Smooth muscle cell (in vitro differentiated cells): ENCODE measurements around the gene MEDAG. TPM values are rescaled to one million over a fixed set of nuclear protein-coding genes. Genes with fewer than 3 reads are reported as not detected.

Source experiments
- DNase-seq: peaks from one replicate; lab custom pipeline; 2025; ENCODE audit not compliant: unreplicated experiment; lab: John Stamatoyannopoulos, UW
- H2AFZ ChIP-seq: fragments of 200-600 bp; sonication (generic); 2 replicates; pipeline ENCODE4 v1.6.0; 2016; ENCODE audit warnings: antibody characterized with exemption, low read depth, mild to moderate bottlenecking
- H3F3A ChIP-seq: fragments of 200-600 bp; sonication (generic); 2 replicates; pipeline ENCODE4 v1.6.0; 2017; ENCODE audit warnings: antibody characterized with exemption, low read depth
- H3K27ac ChIP-seq: fragments of 200-600 bp; sonication (generic); 2 replicates; pipeline ENCODE4 v1.5.1; 2016; ENCODE audit warnings: low read depth, mild to moderate bottlenecking
- H3K27me3 ChIP-seq: fragments of 200-600 bp; sonication (generic); 2 replicates; pipeline ENCODE4 v1.6.1; 2016; ENCODE audit warnings: low read depth, mild to moderate bottlenecking
- H3K36me3 ChIP-seq: fragments of 200-600 bp; sonication (generic); 2 replicates; pipeline ENCODE4 v1.5.1; 2016; ENCODE audit warnings: low read depth
- H3K4me1 ChIP-seq: fragments of 200-600 bp; sonication (generic); 2 replicates; pipeline ENCODE4 v1.5.1; 2016; ENCODE audit warnings: low read depth
- H3K4me2 ChIP-seq: fragments of 200-600 bp; sonication (generic); 2 replicates; pipeline ENCODE4 v1.6.0; 2016; ENCODE audit warnings: mild to moderate bottlenecking
- H3K4me3 ChIP-seq: fragments of 200-600 bp; sonication (generic); 2 replicates; pipeline ENCODE4 v1.5.1; 2016; ENCODE audit warnings: mild to moderate bottlenecking
- H3K79me2 ChIP-seq: fragments of 200-600 bp; sonication (generic); 2 replicates; pipeline ENCODE4 v1.6.0; 2016; ENCODE audit warnings: low read depth, mild to moderate bottlenecking
- H3K9ac ChIP-seq: fragments of 200-600 bp; sonication (generic); 2 replicates; pipeline ENCODE4 v1.6.0; 2016; ENCODE audit warnings: low read depth
- H3K9me3 ChIP-seq: fragments of 200-600 bp; sonication (generic); replicated peaks from 2 replicates; pipeline ENCODE4 v1.5.1; 2016; ENCODE audit warnings: low read depth
- H4K20me1 ChIP-seq: fragments of 200-600 bp; sonication (generic); 2 replicates; pipeline ENCODE4 v1.6.0; 2016; ENCODE audit warnings: low read depth
- WGBS: methylation state at CpG from one replicate; pipeline ENCODE4 v1.1.7; 2016; ENCODE audit warnings: low lambda C conversion rate; 5-methylcytosine and 5-hydroxymethylcytosine counted together
- polyA plus RNA-seq: library from polyadenylated mRNA; unstranded; fragments of >200 nt; fragmentation: Nextera tagmentation; extraction: Ambion mirVana; gene quantifications from 2 replicates; pipeline ENCODE4 v1.2.1, GENCODE V29; 2016
- total RNA-seq: library from RNA; depleted of rRNA; stranded (reverse); fragments of >200 nt; gene quantifications from 2 replicates; pipeline ENCODE4 v1.2.3, GENCODE V29; 2014
- TF ChIP-seq, protein P1 (sequence below): fragments of 200-600 bp; sonication (generic); IDR thresholded peaks from 2 replicates; pipeline ENCODE4 v1.5.1; 2017; ENCODE audit warnings: borderline replicate concordance, mild to moderate bottlenecking, antibody characterized with exemption; ENCODE audit not compliant: insufficient read depth, poor library complexity, severe bottlenecking

The MEDAG gene
- not detected in 2 replicates for total RNA-seq
- polyA plus RNA-seq: not detected in 2 replicates

DNA sequence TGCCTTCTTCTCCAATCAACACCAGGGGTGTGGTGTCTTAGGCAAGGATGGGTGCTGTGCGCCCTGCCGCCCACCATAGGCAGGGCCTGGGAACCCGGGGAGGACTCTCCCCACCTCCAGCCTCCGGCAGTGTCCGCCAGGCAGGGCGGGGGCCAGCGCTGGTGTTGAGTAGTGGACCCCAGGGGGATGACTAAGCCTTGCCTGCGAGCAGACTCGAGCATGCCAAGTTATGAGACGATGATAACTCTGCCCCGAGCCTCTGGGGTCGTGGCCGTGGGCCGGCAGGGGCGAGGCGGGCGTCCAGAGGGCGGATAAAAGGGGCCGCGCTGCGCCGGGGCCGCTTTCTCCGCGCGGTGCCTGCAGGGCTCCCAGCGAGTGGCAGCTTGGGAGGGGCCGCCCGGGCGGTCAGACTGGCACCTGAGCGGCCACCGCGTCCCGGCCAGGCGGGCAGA is at the start of gene MEDAG:
Gene MEDAG (plus strand): TSS at position 340 of the 452 bp plus-strand sequence. CDS start 245 bp downstream, outside the sequence.
- DNase-seq: no peak
- Histone ChIP-seq H3K27me3 (no peaks in the 10 kb centered on the region), H3K4me3 (no peak within 1 kb of the TSS), H4K20me1 (no peaks in the 10 kb centered on the region), H2AFZ (no peak within 1 kb of the TSS), H3K79me2 (no peaks in the 10 kb centered on the region), H3K9ac (no peak within 1 kb of the TSS), H3K27ac (peak within 1 kb of the TSS; percentile 86), H3F3A (peaks cover 20% of the 10 kb centered on the region), H3K36me3 (no peaks in the 10 kb centered on the region), H3K4me2 (peak within 1 kb of the TSS; percentile 62), H3K4me1 (peaks cover 17% of the 10 kb centered on the region), H3K9me3 (no peaks in the 10 kb centered on the region)
- 90% methylated on average over 33 of the region's 35 CpGs for WGBS
- TF ChIP-seq, protein P1, sequence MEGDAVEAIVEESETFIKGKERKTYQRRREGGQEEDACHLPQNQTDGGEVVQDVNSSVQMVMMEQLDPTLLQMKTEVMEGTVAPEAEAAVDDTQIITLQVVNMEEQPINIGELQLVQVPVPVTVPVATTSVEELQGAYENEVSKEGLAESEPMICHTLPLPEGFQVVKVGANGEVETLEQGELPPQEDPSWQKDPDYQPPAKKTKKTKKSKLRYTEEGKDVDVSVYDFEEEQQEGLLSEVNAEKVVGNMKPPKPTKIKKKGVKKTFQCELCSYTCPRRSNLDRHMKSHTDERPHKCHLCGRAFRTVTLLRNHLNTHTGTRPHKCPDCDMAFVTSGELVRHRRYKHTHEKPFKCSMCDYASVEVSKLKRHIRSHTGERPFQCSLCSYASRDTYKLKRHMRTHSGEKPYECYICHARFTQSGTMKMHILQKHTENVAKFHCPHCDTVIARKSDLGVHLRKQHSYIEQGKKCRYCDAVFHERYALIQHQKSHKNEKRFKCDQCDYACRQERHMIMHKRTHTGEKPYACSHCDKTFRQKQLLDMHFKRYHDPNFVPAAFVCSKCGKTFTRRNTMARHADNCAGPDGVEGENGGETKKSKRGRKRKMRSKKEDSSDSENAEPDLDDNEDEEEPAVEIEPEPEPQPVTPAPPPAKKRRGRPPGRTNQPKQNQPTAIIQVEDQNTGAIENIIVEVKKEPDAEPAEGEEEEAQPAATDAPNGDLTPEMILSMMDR: no peak

DNA sequence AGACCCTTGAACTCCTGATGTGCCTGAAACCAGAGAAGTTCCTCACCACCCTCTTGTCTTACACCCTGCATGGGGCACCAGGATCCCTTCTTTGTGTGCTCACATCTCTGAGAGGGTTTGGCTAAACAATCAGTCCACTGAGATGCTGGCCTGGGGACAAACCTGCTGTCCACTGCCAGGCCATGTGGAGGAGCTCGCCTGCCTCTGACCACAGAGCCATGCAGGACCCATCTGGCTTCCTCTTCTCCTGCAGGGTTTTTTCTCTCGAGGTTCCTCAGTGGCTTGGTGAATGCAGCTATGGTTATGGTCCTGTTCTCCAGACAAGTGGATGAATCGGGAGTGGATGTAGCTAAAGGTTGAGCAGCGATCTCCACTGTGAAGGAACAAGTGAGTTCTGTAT is 49.1 kb upstream of the MEDAG start:
- WGBS: 89% methylated on average over 4 of the region's 4 CpGs
- peak overlapping the region; percentile 24 for H3K4me2 ChIP-seq

DNA sequence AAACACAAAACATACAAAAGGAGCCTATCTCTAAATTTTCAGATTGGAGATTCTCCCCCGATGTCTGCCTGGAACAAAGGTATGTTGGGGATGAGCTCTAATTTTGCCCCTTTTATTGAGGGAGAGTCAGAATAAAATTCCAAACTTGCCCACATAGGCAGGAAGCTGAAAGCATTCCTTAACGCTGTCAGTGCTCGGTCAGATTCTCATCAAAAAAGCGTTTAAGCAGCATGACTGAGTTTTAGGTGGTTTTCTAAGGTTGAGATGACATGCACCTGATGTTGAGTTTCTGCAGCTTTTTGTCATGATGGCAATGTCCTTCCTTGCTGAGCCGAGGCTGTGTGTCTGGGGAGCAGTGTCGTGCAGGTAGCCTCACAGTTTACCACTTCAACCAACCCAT is 48.4 kb upstream of the MEDAG start:
- Histone ChIP-seq H3K9ac (no peak overlapping the region), H3K4me2 (no peak overlapping the region), H3K27me3 (no peaks in the 10 kb centered on the region), H3K79me2 (no peaks in the 10 kb centered on the region), H3K4me3 (no peak overlapping the region), H3K4me1 (no peaks in the 10 kb centered on the region), H2AFZ (no peak overlapping the region), H4K20me1 (no peaks in the 10 kb centered on the region), H3K9me3 (no peaks in the 10 kb centered on the region), H3F3A (peaks cover 5% of the 10 kb centered on the region), H3K27ac (no peak overlapping the region), H3K36me3 (no peaks in the 10 kb centered on the region)
- TF ChIP-seq, protein P1: no peak
- DNase-seq: no peak
- WGBS: 88% methylated on average over 6 of the region's 6 CpGs

More for the DNA sequence above, 49.1 kb upstream of the MEDAG start:
- peaks cover 5% of the 10 kb centered on the region for H3F3A ChIP-seq
- no peak overlapping the region for H3K4me3 ChIP-seq
- no peak overlapping the region for H2AFZ ChIP-seq
- no peaks in the 10 kb centered on the region for H3K27me3 ChIP-seq
- H3K79me2 ChIP-seq: no peaks in the 10 kb centered on the region
- TF ChIP-seq, protein P1: no peak
- H3K36me3 ChIP-seq: no peaks in the 10 kb centered on the region
- no peak overlapping the region for H3K9ac ChIP-seq
- H3K9me3 ChIP-seq: no peaks in the 10 kb centered on the region
- no peaks in the 10 kb centered on the region for H3K4me1 ChIP-seq
- no peaks in the 10 kb centered on the region for H4K20me1 ChIP-seq
- DNase-seq: no peak
- peak overlapping the region; percentile 33 for H3K27ac ChIP-seq

DNA sequence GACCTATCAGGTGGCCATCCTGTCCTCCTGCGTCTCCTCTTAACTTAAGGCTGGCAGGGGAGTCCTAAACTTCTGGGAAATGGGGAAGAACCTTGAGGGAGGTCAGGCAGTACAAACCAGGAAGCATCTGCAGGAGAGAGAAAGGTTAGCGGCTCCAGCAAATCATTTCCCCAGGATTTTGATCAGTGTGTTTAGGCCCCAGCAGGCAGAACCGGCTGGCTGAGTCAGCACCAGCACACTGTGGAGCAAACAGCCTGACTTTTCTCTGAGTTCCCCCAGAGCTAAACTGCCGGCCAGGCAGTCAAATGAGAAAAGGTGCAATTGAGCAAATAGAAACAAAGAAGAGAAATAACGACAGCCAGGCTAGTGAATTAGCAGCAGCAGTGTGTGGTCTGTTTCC is 46.7 kb upstream of the MEDAG start:
- Histone ChIP-seq H3K27me3 (no peaks in the 10 kb centered on the region), H3K4me3 (no peak overlapping the region), H2AFZ (peak overlapping the region; percentile 46), H3K36me3 (no peaks in the 10 kb centered on the region), H4K20me1 (no peaks in the 10 kb centered on the region), H3F3A (peaks cover 12% of the 10 kb centered on the region), H3K27ac (peak overlapping the region; percentile 55), H3K9ac (no peak overlapping the region), H3K4me2 (no peak overlapping the region), H3K79me2 (no peaks in the 10 kb centered on the region), H3K4me1 (peaks cover 8% of the 10 kb centered on the region), H3K9me3 (no peaks in the 10 kb centered on the region)
- 26% methylated on average over 5 of the region's 5 CpGs for WGBS
- TF ChIP-seq, protein P1: no peak
- DNase-seq: no peak
